Right renal pelvis (tissue), 4 donors: Measurements from ENCODE around the gene SMAD9. TPM values are rescaled to one million over a fixed set of nuclear protein-coding genes. Genes with fewer than 3 reads are reported as not detected.

Source experiments
- DNase-seq, 4 donors: peaks; one replicate each; pipeline ENCODE4 v3.0.0-alpha.2; 2013; ENCODE audit warnings: low read depth in 4 of 4, low spot score in 3 of 4, missing footprints in 1 of 4
- polyA plus RNA-seq, 4 donors: library from polyadenylated mRNA; unstranded; fragments of 120-200 nt; gene quantifications; one replicate each; pipeline ENCODE4 v1.2.1, GENCODE V29; 2013; ENCODE audit not compliant: insufficient read length in 4 of 4

Gene SMAD9
- polyA plus RNA-seq, 4 donors, result 27.2 to 33.8 (median 31.3) TPM

GRCh38 chr13:36870050-36870692 is 49.9 kb downstream of the SMAD9 start:
- DNase-seq, result no peak

- DNase-seq, result no peak
Observed at GRCh38 chr13:36866232-36866631, 53.8 kb downstream of the SMAD9 start.

GRCh38 chr13:36865265-36865664 is 54.8 kb downstream of the SMAD9 start:
- DNase-seq, result no peak

DNA sequence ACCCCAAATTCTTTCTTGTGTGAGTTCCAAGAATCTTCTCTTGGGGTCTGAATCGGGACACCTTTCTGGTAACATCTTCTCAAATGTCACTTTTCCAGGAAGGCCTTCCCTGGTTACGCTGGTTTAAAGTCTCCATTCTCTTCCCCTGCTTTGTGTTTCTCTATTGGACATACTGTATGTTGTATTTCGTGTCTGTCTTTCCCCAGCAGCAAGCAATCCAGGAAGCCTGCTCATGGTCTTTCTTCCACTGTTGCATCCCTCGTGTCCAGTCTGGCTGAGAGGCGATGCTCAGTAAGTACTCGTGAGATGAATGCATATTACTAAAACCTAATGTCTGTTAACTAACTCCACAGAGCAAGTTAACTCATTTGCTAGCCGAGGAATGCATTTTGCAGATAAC is 57.3 kb downstream of the SMAD9 start:
- DNase-seq, result no peak

DNA sequence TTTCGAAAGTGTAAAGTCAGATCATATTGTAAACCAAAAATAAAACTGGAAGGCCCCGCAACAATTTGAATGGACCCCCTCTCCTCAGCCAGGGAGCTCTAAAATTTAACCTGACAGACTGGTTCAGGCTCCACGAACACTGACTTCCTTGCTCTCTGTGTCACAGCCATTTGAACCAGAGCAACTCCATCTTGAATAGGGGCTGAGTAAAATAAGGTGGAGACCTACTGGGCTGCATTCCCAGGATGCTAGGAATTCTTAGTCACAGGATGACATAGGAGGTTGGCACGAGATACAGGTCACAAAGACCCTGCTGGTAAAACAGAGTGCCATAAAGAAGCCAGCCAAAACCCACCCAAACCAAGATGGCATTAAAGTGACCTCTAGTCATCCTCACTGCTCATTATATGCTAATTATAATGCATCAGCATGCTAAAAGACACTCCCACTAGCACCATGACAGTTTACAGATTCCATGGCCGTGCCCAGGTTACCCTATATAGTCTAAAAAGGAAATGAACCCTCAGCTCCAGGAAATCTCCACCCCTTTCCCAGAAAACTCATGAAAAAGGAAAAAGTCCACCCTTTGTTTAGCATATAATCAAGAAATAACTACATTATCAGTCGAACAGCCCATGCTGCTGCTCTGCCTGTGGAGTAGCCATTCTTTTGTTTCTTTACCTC is 57.9 kb downstream of the SMAD9 start:
- DNase-seq, result no peak

DNA sequence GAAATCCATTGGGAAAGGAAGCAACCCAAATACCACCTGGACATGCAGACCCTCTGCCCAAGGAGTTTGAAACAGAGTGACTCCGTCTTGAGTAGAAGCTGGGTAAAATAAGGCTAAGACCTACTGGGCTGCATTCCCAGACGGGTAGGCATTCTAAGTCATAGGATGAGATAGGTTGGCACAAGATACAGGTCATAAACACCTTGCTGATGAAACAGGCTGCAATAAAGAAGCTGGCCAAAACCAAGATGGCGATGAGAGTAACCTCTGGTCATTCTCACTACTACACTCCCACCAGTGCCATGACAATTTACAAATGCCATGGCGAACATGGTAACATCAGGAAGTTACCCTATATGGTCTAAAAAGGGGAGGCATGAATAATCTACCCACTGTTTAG is 60.8 kb downstream of the SMAD9 start:
- no peak for DNase-seq

- DNase-seq, result peak; percentile 16 to 54 (median 32)
Observed at GRCh38 chr13:36858290-36858689, 61.7 kb downstream of the SMAD9 start.

GRCh38 chr13:36857253-36857652 is 62.8 kb downstream of the SMAD9 start:
- DNase-seq, result no peak

DNA sequence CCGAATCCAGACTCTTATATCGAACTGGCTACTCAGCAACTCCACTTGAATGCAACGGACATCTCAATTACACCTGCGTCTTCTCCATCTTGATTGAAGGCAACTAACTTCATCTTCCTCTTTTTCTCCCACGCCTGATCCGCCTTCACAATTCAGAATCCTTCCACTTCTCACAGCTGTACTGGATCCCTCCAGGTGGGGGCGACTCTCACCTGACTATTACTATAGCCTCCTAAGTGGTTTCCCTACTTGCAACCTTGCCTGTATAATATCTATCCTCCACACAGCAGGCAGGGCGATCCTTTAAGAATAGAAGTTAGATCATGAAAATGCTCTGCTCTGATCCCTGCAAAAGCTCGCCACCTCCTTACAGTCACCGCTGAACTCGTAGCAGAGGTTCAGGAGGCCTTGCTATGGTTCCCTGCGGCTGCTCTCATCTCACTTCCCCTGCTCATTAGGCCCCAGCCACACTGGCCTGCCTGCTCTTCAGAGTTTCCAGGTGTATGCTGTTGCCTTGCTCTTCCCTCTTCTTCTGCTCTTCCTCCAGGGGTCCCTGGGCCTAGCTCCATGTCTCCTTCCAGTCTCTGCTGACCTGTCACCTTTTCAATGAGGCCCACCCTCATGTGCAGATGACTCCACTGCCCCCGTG is 69.1 kb downstream of the SMAD9 start:
- DNase-seq, result no peak

- no peak for DNase-seq
Observed at GRCh38 chr13:36848199-36848982, 71.6 kb downstream of the SMAD9 start.

DNA sequence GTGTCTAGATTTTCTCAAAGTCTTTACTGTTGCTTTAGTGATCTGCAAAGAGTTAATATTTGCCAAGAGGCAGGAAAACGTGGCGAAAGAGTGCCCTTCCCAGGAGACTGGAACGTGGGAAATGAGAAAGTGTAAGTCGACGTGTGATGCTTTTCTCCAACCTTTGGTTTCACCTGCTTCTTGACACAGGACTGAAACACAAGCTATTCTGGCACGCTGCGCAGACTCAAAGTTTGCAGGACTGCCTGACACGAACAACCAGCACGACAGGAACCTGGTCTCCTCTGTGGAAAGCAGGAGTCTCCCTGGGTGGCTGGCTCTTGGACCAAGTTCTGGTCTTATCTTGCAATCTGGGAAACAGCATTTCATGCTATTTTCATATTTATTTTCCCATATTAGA is 72.4 kb downstream of the SMAD9 start:
- no peak for DNase-seq

DNA sequence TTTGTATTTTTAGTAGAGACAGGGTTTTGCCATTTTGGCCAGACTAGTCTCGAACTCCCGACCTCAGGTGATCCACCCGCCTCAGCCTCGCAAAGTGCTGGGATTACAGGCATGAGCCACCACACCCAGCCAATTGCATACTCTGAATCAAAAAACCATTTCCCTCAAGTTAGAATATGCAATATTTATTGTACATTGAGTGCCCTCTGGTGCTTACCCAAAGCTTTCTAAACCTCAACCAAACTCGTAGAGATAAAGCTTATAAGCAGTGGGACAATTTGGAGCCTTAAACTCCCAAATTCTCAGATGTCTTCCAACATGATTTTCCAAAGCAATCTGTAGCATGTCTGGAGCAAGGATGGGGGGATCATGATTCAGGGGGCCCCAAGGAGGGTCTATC is 78.6 kb downstream of the SMAD9 start:
- DNase-seq, result no peak

DNA sequence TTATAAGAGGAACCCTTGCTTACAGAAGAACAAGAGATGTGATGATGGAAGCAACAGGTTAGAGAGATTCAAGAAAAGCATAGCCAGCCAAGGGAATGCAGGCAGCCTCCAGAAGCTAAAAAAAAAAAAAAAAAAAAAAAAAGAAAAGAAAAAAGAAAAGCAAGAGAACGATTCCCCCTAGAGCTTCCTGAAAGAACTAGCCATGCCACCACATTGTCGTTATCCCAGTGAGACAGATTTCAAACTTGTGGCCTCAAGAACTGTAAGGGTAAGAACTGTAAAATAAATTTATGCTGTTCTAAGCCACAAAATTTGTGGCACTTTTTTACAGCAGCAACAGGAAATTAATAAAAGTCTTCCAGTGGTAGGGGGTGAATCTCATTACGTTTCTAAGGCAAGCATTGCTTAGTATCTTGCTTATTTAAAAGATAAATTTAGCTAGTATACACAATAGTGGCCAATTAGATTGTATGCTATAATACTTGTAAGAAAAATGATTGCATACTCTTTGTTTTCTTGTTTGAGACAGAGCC is 79.3 kb downstream of the SMAD9 start:
- no peak for DNase-seq

DNA sequence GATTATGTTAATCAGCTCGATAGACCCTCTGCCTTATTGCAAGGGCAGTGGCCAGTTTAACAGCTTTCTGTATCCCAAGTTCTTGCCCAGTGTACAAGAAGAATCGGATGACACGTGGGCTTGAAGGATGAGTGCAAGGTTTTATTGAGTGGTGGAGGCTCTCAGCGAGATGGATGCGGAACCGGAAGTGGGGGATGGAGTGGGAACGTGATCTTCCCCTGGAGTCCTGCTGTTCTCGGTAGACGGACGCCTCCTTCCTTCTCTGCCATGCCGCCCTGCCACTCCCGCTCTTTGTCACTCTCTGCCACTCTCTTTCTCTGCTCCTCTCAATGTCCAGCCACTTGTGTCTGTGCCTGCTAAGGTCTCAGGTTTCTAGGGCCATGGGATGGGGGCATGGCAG is 80.1 kb downstream of the SMAD9 start:
- DNase-seq, result no peak

GRCh38 chr13:36839281-36839680 is 80.8 kb downstream of the SMAD9 start:
- DNase-seq, result no peak

- DNase-seq, result no peak
Observed at GRCh38 chr13:36837354-36838092, 82.5 kb downstream of the SMAD9 start.

DNA sequence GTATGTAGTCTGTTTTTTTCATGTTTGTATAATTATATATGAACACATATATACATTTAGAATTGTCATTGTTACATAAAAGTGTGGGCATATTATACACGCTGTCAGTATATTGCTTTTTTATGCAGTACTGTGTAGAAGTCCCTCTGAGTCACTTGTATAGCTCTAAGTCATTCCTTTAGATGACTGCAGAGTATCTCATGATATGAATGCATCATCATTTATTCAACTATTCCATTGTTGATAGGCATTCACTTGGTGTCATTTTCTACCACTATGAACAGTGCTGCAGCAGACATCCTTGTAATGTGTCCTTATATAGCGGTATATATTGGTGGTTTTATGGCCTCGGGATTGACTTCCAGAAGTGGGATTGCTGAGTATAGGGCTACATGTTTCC is 85.7 kb downstream of the SMAD9 start:
- DNase-seq, result no peak

DNA sequence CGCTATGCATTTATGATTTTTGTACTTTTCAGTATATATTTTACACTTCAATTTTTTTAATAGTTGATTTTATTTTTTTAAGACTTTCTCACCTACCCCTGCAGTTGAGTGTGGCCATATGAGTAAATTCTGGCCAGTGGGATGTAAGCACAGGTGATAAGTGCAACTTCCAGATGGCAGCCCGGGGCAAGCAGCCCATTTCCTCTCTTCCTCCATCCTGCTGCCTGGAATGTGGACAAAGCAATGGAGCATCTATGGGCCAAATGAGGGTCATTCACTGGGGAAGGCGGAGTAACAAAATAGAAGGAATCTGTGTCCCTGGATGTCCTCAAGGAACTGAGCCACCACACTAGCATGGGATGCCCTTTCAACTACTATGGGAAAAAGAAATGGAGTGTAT is 88.7 kb downstream of the SMAD9 start:
- no peak for DNase-seq

DNA sequence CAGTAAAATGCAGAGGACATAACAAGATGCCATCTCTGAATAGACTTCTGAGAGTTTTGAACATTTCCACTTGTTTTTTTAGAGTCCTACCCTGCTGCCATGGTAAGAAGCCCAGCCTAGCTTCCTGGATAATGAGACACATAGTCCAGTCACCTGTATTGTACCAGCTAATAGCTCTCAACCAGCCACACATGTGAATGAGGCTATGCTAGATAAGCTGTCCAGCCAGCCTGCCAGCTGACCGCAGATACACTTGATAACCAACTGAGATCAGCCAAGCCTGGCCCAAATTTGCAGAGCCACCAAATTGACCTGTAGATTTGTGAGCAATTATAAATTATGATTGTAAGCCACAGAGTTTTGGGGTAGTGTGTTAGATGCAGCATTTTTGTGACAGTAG is 90.3 kb downstream of the SMAD9 start:
- DNase-seq, result no peak

DNA sequence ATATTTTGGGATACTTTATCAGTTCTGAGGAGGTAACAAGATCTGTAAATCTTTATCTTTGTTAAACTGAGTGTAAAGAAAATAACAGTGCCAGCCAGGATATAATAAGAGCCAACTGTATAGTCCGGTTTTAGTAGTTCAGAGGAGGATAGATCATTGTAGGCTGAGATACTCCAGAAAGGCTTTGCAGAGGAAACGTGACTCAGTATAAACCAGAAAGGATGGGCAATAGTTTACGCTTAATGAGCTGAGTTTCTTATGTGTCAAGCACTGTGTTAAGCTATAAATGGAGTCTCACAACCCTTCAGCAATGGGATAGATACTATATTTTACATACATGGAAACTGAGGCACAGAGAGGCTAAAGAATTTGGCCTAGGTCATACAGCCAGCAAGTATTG is 97.3 kb downstream of the SMAD9 start:
- no peak for DNase-seq
